HG02588 (cell line): ENCODE measurements around the gene CAMK2G.
"Not testable (repeated sequence)": the region's sequence is repeated elsewhere in the genome, so short reads cannot be mapped to it uniquely, and the experiment has no call there.

ENCODE experiments used
- ATAC-seq: cut with Tn5 transposase; IDR thresholded peaks from one replicate; pipeline ENCODE4 v1.9.1; 2021; ENCODE audit warnings: mild to moderate bottlenecking, moderate library complexity; ENCODE audit not compliant: unreplicated experiment

Gene CAMK2G

DNA sequence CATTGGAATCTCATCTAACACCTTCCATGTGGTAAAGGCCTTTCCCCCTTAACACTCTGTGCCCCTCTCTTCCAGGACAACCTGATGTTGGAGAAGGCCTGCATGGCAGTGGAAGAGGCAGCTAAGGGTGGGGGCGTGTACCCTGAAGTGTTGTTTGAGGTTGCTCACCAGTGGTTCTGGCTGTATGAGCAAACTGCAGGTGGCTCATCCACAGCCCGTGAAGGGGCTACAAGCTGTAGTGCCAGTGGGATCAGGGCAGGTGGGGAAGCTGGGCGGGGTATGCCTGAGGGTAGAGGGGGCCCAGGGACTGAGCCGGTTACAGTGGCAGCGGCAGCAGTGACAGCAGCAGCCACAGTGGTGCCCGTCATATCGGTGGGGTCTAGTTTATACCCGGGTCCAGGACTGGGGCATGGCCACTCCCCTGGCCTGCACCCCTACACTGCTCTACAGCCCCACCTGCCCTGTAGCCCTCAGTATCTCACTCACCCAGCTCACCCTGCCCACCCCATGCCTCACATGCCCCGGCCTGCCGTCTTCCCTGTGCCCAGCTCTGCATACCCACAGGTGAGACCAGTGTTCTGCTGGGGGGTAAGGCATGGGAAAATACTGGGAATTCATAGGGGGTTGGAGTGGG is 75.3 kb downstream of the CAMK2G start:
- no peak for ATAC-seq

DNA sequence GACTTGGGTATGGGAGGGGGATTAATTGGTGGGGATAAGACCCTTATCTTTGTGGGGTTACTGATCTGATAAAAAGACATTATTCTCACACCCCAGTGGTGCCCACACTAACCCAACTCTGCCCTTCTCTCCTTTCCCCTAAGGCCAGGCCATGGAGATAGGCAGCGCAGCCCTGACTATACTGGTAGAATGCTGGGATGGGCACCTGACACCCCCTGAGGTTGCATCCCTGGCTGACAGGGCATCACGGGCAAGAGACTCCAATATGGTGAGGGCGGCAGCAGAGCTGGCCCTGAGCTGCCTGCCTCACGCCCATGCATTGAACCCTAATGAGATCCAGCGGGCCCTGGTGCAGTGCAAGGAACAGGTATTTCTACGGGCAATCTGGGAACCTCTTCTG is 76.3 kb downstream of the CAMK2G start:
- ATAC-seq: no peak

- ATAC-seq: no peak
These were observed 76.9 kb downstream of the CAMK2G start for GRCh38 chr10:73797324-73798025.

DNA sequence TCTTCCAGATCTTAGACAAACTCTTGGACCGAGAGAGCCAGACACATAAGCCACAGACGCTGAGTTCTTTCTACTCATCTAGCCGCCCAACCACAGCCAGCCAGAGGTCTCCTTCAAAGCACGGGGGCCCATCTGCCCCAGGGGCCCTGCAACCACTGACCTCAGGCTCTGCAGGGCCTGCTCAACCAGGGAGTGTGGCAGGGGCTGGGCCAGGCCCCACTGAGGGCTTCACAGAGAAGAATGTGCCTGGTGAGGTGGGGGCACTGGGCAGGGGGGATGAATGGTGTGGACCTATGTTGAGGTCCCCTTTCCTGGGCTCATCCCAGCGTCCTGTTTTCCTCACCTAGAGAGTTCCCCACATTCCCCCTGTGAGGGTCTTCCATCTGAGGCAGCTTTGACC is 77.6 kb downstream of the CAMK2G start:
- ATAC-seq: no peak

- not testable (repeated sequence) for ATAC-seq
These were observed 78.3 kb downstream of the CAMK2G start for GRCh38 chr10:73796035-73796434.

- not testable (repeated sequence) for ATAC-seq
These were observed 78.9 kb downstream of the CAMK2G start for GRCh38 chr10:73795491-73795890.

- no peak for ATAC-seq
These were observed 80.9 kb downstream of the CAMK2G start for GRCh38 chr10:73793456-73793855.

DNA sequence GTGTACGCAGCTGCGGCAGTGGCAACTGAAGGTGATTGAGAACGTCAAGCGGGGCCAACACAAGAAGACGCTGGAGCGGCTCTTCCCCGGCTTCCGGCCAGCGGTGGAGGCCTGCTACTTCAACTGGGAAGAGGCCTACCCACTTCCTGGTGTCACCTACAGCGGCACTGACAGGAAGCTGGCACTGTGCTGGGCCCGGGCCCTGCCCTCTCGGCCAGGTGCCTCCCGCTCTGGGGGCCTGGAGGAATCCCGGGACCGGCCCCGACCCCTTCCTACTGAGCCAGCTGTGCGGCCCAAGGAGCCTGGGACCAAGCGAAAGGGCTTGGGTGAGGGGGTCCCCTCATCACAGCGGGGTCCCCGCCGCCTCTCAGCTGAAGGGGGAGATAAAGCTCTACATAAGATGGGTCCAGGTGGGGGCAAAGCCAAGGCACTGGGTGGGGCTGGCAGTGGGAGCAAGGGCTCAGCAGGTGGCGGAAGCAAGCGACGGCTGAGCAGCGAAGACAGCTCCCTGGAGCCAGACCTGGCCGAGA is 82.4 kb downstream of the CAMK2G start:
- ATAC-seq: no peak

DNA sequence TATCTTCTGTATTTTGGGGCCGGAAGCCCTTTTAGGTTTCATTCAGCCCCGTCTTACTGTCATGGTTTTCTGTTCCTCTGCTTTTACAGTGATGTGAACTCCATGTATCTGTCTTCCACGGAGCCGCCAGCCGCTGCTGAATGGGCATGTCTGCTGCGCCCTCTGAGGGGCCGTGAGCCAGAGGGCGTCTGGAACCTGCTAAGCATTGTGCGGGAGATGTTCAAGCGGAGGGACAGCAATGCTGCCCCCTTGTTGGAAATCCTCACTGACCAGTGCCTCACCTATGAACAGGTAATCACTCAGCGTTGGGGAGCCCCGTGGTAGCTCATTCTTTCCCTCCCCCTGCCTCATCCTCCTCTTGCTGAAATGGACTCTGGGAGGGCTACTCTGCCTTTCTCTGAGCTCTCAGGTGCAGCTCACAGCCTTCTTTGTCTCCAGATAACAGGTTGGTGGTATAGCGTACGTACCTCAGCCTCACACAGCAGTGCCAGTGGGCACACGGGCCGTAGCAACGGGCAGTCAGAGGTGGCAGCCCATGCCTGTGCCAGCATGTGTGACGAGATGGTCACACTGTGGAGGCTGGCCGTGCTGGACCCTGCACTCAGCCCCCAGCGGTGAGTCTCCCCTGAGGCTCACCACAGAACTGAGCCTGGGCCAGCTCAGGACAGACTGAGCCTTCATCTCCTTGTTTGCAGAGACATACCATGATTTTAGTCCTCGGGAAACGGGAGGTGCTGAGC is 83.3 kb downstream of the CAMK2G start:
- no peak for ATAC-seq

DNA sequence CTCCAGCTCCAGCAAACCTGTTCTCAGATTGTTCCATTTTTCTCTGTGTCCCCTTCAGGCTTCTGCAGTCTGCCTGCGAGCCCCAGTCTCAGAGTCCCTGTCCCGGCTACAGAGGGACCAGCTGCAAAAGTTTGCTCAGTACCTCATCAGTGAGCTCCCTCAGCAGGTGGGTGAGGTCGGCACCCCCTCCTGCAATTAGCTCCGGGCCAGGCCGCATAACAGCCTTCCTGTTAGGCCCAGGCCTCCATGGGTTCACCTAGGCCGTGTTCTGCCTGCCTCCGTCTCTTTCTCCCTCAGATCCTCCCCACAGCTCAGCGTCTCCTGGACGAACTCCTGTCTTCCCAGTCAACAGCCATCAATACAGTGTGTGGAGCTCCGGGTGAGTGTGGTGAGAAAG is 84.7 kb downstream of the CAMK2G start:
- no peak for ATAC-seq

DNA sequence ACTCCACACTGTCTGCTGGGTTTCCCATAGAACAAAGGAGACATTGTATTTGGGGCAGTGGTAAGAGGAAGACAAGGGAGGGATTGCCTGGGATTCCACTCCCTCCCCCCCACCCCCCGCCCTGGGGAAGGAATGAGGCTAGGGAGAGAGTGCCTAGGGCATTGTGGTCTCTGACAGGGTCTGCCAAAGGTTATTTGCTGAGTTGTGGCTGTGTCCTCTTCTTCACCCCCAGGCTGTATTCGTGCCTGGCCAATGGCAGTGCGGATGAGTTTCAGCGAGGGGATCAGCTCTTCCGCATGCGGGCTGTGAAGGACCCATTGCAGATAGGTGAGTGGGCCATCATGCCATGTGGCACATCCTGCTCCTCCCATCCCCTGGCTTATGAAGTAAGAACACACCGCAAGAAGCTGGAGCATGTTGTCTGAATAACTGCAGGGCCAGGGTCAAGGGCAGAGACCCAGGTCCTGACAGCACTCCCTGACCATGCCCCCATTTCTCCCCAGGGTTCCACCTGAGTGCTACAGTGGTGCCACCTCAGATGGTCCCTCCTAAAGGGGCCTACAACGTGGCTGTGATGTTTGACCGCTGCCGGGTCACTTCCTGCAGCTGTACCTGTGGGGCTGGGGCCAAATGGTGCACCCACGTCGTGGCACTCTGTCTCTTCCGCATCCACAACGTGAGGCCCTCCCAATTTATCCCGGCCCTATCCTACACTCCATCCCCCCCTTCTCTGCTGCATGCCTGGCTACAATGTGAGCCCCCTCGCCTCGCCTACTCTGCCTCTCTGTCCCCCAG is 85.3 kb downstream of the CAMK2G start:
- ATAC-seq: no peak

GRCh38 chr10:73787031-73787800 is 87.1 kb downstream of the CAMK2G start:
- not testable (repeated sequence) for ATAC-seq

DNA sequence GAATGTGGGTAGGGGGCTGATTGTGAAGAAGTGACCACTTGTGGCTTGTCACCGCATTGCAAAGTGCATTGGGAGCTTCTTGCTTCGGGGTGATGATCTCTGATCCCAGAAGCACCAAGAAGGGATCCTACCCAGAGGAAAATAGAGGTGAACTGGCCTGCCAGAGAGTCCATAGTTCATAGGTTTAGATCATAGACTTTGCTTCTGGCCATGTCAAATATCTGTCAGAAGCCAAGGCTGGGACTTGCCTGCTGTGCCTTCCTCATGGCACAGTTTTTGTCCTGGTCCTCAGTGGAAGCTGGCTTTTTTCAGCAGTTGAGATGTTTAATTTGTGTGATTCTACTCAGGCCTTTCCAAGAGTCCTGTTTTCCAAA is 87.9 kb downstream of the CAMK2G start:
- ATAC-seq: no peak

- peak; percentile 18 for ATAC-seq
These were observed 88.4 kb downstream of the CAMK2G start for GRCh38 chr10:73785721-73786511.

GRCh38 chr10:73785211-73785720 is 89.1 kb downstream of the CAMK2G start, which contains the start of gene ZSWIM8:
Gene ZSWIM8, plus strand, starts transcription at chr10:73785606. Its CDS starts 273 bp downstream, at chr10:73785879.
- peak; percentile 72 for ATAC-seq

- ATAC-seq: no peak
These were observed 91.6 kb downstream of the CAMK2G start for GRCh38 chr10:73782749-73783085.

- peak; percentile 55 for ATAC-seq
These were observed 92.2 kb downstream of the CAMK2G start, which contains the start of gene CHCHD1 for GRCh38 chr10:73781879-73782748. Gene CHCHD1, plus strand, starts transcription at chr10:73782048. Its CDS starts 28 bp downstream, at chr10:73782076.

DNA sequence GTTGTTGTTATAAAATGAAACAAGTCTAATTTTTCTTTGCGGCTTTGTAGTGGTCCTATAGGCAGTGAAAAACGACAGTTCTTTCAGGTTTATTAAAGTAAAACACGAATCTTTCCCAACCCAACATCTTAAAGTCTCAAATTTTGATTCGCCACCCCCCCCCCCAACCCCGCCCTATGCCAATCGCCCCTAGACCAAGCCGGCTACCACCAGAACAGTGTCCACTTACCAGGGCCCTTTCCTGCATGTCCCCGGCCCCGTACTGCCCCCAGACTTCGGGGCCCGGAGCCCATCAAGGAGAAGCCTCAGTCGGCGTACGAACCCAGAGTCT is 92.8 kb downstream of the CAMK2G start:
- ATAC-seq: no peak
